Ovary (tissue), 9 donors: Measurements from ENCODE around the gene ZNF746. TPM values are rescaled to one million over a fixed set of nuclear protein-coding genes. Genes with fewer than 3 reads are reported as not detected.

Experiments
- DNase-seq, 5 donors: peaks; one replicate each; pipeline ENCODE4 v3.0.0-alpha.2; 2019 to 2020
- H3K27ac ChIP-seq, 2 donors: fragments of 200-600 bp; one replicate each; pipeline versions ENCODE4 v1.5.1 to v1.8.0; 2019 to 2022
- H3K27me3 ChIP-seq: fragments of 200-600 bp; one replicate; pipeline ENCODE4 v1.8.0; 2022
- H3K36me3 ChIP-seq: fragments of 200-600 bp; sonication (generic); one replicate; pipeline ENCODE4 v1.5.1; 2019
- H3K4me1 ChIP-seq: one replicate; pipeline ENCODE4 v1.8.1; 2013; ENCODE audit warnings: mild to moderate bottlenecking, moderate library complexity; ENCODE audit not compliant: insufficient read depth
- H3K4me3 ChIP-seq: fragments of 200-600 bp; sonication (generic); one replicate; pipeline ENCODE4 v1.5.1; 2017
- H3K9me3 ChIP-seq, 2 donors: fragments of 200-600 bp in 1 of 2; sonication (generic) in 1 of 2; one replicate each; pipeline versions ENCODE4 v1.5.1 to v1.8.1; 2013 to 2019; ENCODE audit warnings: mild to moderate bottlenecking in 1 of 2, moderate library complexity in 1 of 2
- CTCF ChIP-seq, 3 donors: fragments of 450-650 bp in 2 of 3; fragments of 200-600 bp in 1 of 3; IDR thresholded peaks; one replicate each; pipeline versions ENCODE4 v1.5.1 to v1.8.0; 2016 to 2022; ENCODE audit warnings: antibody characterized with exemption in 3 of 3, mild to moderate bottlenecking in 1 of 3
- EP300 ChIP-seq: sonication (generic); formaldehyde crosslinking; IDR thresholded peaks from one replicate; pipeline ENCODE4 v1.6.1; 2017; ENCODE audit warnings: antibody characterized with exemption
- POLR2A ChIP-seq: fragments of 450-650 bp; IDR thresholded peaks from one replicate; pipeline ENCODE4 v1.6.1; 2017; ENCODE audit warnings: antibody characterized with exemption, mild to moderate bottlenecking, moderate library complexity
- WGBS, 3 donors: extraction: QIAGEN DNeasy Blood & Tissue Kit in 1 of 3; methylation state at CpG; one replicate each; pipeline versions ENCODE4 v1.1.5 to v1.1.7; 2013 to 2017; 5-methylcytosine and 5-hydroxymethylcytosine counted together
- intact Hi-C, 4 donors: fragments of 100-400 bp; cut with DNase I; formaldehyde crosslinking; loops; one replicate each; pipeline versions ENCODE4 v1.11.0 to v1.15.1; 2022 to 2023
- polyA plus RNA-seq, 2 donors: library from polyadenylated mRNA; stranded (reverse); fragments of 200-250 nt in 1 of 2; fragments of 350-450 nt in 1 of 2; fragmentation: Illumina TruSeq in 1 of 2; extraction: RNeasy Lipid Tissue Mini Kit (QIAGEN cat#74804) in 1 of 2; gene quantifications; one replicate each; pipeline ENCODE4 v1.2.3, GENCODE V29; 2013 to 2014
- total RNA-seq, 7 donors: library from RNA; depleted of rRNA in 2 of 7; stranded (reverse); fragments of >200 nt in 2 of 7; fragmentation: NEBNext Ultra II Directional in 3 of 7; extraction: Animal tissue kit (Norgen Biotek cat#: 25700) in 3 of 7; gene quantifications; one replicate each; pipeline versions ENCODE4 v1.1.0 to v1.2.4, GENCODE V29; 2016 to 2023
- donor health status: DM: no; HTN: no; CAD: no; lungs with moderate emphysema.
- donor health status: DM: no; HTN: no; CAD: no.
- donor health status: Bipolar disorder and iron deficiency.
- donor health status: DM: yes; HTN: yes; CAD: no.
- donor health status: DM: no; HTN: no; CAD: no.
- donor health status: DM: yes; HTN: yes; CAD: no.

The ZNF746 gene
- total and polyA plus RNA-seq, 9 donors, result 5.9 to 19.3 (median 15.6) TPM

GRCh38 chr7:149477494-149478443 is 19.8 kb downstream of the ZNF746 start:
- WGBS, 3 donors, result 90 to 94% (median 93%) methylated on average over 18 of the region's 18 CpGs
- no peak for DNase-seq

GRCh38 chr7:149476791-149477190 is 20.8 kb downstream of the ZNF746 start:
- H3K27ac ChIP-seq, result no peak overlapping the region
- intact Hi-C loops, result no loop called here
- H3K27me3 ChIP-seq, result no peaks in the 10 kb centered on the region
- WGBS, 3 donors, result 91 to 96% (median 92%) methylated on average over 12 of the region's 12 CpGs
- no peak overlapping the region for H3K4me3 ChIP-seq
- H3K4me1 ChIP-seq, result no peaks in the 10 kb centered on the region
- DNase-seq, result no peak
- no peaks in the 10 kb centered on the region for H3K9me3 ChIP-seq
- no peaks in the 10 kb centered on the region for H3K36me3 ChIP-seq
- TF ChIP-seq POLR2A, result no peak
- TF ChIP-seq EP300, result no peak
- no peak for TF ChIP-seq CTCF (IDR thresholded peaks at IDR 0.05)

More at GRCh38 chr7:149477494-149478443, 19.8 kb downstream of the ZNF746 start:
- H3K4me1 ChIP-seq, result no peaks in the 10 kb centered on the region
- TF ChIP-seq POLR2A (no peak), EP300 (no peak), CTCF (IDR thresholded peaks at IDR 0.05) (no peak)
- H3K4me3 ChIP-seq, result no peak overlapping the region
- no peaks in the 10 kb centered on the region for H3K9me3 ChIP-seq
- intact Hi-C loops, result no loop called here
- no peak overlapping the region for H3K27ac ChIP-seq
- no peaks in the 10 kb centered on the region for H3K27me3 ChIP-seq
- H3K36me3 ChIP-seq, result no peaks in the 10 kb centered on the region

- 93 to 96% (median 95%) methylated on average over 20 to 21 of the region's 21 CpGs for WGBS, 3 donors
- Histone ChIP-seq H3K36me3 (no peaks in the 10 kb centered on the region), H3K27ac (no peak overlapping the region), H3K9me3 (no peaks in the 10 kb centered on the region), H3K4me3 (no peak overlapping the region), H3K27me3 (no peaks in the 10 kb centered on the region), H3K4me1 (no peaks in the 10 kb centered on the region)
- intact Hi-C loops, result no loop called here
- TF ChIP-seq EP300 (no peak), POLR2A (no peak), CTCF (IDR thresholded peaks at IDR 0.05) (no peak)
- DNase-seq, result no peak
Observed at GRCh38 chr7:149475121-149476045, 22.2 kb downstream of the ZNF746 start.

- Histone ChIP-seq H3K27me3 (no peaks in the 10 kb centered on the region), H3K9me3 (no peaks in the 10 kb centered on the region), H3K4me1 (no peaks in the 10 kb centered on the region), H3K4me3 (no peak overlapping the region), H3K36me3 (no peaks in the 10 kb centered on the region), H3K27ac (no peak overlapping the region)
- TF ChIP-seq POLR2A (no peak), EP300 (no peak), CTCF (IDR thresholded peaks at IDR 0.05) (no peak)
- DNase-seq, result no peak
- intact Hi-C loops, result no loop called here
- WGBS, 3 donors, result 92 to 96% (median 93%) methylated on average over 73 to 77 of the region's 77 CpGs
Observed at GRCh38 chr7:149474309-149475120, 23.1 kb downstream of the ZNF746 start.
